GM12878 (cell line): ENCODE data around the gene MAN2A2. TPM values are rescaled to one million over a fixed set of nuclear protein-coding genes. Genes with fewer than 3 reads are reported as not detected.

ENCODE experiments used
- ATAC-seq: fragments of 200-7000 bp; cut with Tn5 transposase; 3 replicates; pipeline ENCODE4 v1.9.1; 2020; ENCODE audit warnings: mild to moderate bottlenecking, moderate library complexity
- BruUV-seq: library from RNA; stranded (reverse); fragments of 400-500 nt; replicated peaks from 2 replicates; lab custom pipeline; 2021; lab: Mats Ljungman, UMichigan
- CTCF ChIA-PET: fragments of 300-600 bp; sonication (Branson Sonifier 250); formaldehyde crosslinking; extraction: SDS; loops from one replicate; lab custom pipeline; 2021; ENCODE audit warnings: inconsistent platforms; lab: Yijun Ruan, JAX
- POLR2A ChIA-PET: fragments of 350-600 bp; formaldehyde crosslinking; extraction: SDS; loops from one replicate; lab custom pipeline; 2021; ENCODE audit warnings: inconsistent platforms; lab: Charles Lee
- RAD21 ChIA-PET: fragments of 300-600 bp; sonication (Branson Sonifier 250); formaldehyde crosslinking; loops from one replicate; lab custom pipeline; 2023; ENCODE audit warnings: antibody characterized with exemption; ENCODE audit not compliant: unreplicated experiment; lab: Charles Lee
- SMC1A ChIA-PET: fragments of 300-600 bp; sonication (Branson Sonifier 250); formaldehyde crosslinking; loops from one replicate; lab custom pipeline; 2023; ENCODE audit not compliant: unreplicated experiment, uncharacterized antibody; lab: Charles Lee
- DNase-seq: peaks from one replicate; pipeline ENCODE4 v3.0.0-alpha.2; 2011; ENCODE audit warnings: low read depth, low spot score
- FAIRE-seq: peaks from 3 replicates; lab custom pipeline; 2011; peaks lifted over from hg19 to GRCh38; lab: Jason Lieb, UNC
- H2AFZ ChIP-seq: 2 replicates; pipeline ENCODE4 v1.6.0; 2011; ENCODE audit warnings: low read depth, low read length, control low read depth; ENCODE audit not compliant: control insufficient read depth
- H3K27ac ChIP-seq: 2 replicates; pipeline ENCODE4 v1.5.1; 2011; ENCODE audit warnings: control low read depth; ENCODE audit not compliant: control insufficient read depth, insufficient read depth
- H3K27me3 ChIP-seq, 2 experiments: replicated peaks in 1 of 2; 2 replicates each; pipeline versions ENCODE4 v1.6.0 to v1.6.1; 2011; ENCODE audit warnings: low read length in 1 of 2; ENCODE audit not compliant: control insufficient read depth in 2 of 2, insufficient read depth in 2 of 2
- H3K36me3 ChIP-seq, 2 experiments: 2 replicates each; pipeline ENCODE4 v1.5.1; 2011; ENCODE audit warnings: low read length in 1 of 2; ENCODE audit not compliant: control insufficient read depth in 2 of 2, insufficient read depth in 2 of 2
- H3K4me1 ChIP-seq: 2 replicates; pipeline ENCODE4 v1.6.1; 2011; ENCODE audit warnings: mild to moderate bottlenecking, low read length, moderate library complexity, mixed read lengths; ENCODE audit not compliant: control insufficient read depth, insufficient read depth
- H3K4me2 ChIP-seq: 2 replicates; pipeline ENCODE4 v1.6.0; 2011; ENCODE audit warnings: control low read depth; ENCODE audit not compliant: control insufficient read depth, insufficient read depth
- H3K4me3 ChIP-seq: fragments of 200-600 bp; sonication (generic); 2 replicates; pipeline ENCODE4 v1.5.1; 2016
- H3K79me2 ChIP-seq: 2 replicates; pipeline ENCODE4 v1.6.0; 2011; ENCODE audit warnings: low read length; ENCODE audit not compliant: control insufficient read depth, insufficient read depth
- H3K9ac ChIP-seq: 2 replicates; pipeline ENCODE4 v1.8.0; 2011; ENCODE audit warnings: low read length, control low read depth, mixed read lengths; ENCODE audit not compliant: control insufficient read depth, insufficient read depth
- H3K9me3 ChIP-seq: replicated peaks from 3 replicates; pipeline ENCODE4 v1.5.1; 2011; ENCODE audit warnings: mild to moderate bottlenecking, low read length; ENCODE audit not compliant: control insufficient read depth, insufficient read depth
- H4K20me1 ChIP-seq: 2 replicates; pipeline ENCODE4 v1.6.0; 2011; ENCODE audit not compliant: control insufficient read depth, insufficient read depth
- ATF7 ChIP-seq: fragments of 450-650 bp; IDR thresholded peaks from 2 replicates; pipeline ENCODE4 v1.6.1; 2016; ENCODE audit warnings: low read depth, mild to moderate bottlenecking
- BHLHE40 ChIP-seq, 2 experiments: fragments of 450-650 bp in 1 of 2; IDR thresholded peaks; 2 replicates each; pipeline ENCODE4 v1.6.1; 2011 to 2017; ENCODE audit warnings: low read depth in 2 of 2, borderline replicate concordance in 1 of 2, improper control_type of control experiment in 1 of 2, low read length in 1 of 2, mild to moderate bottlenecking in 1 of 2
- CREB1 ChIP-seq: IDR thresholded peaks from 2 replicates; pipeline ENCODE4 v1.6.1; 2012; ENCODE audit warnings: low read depth, mild to moderate bottlenecking, inconsistent platforms
- EP300 ChIP-seq, 2 experiments: fragments of 150-350 bp in 1 of 2; IDR thresholded peaks; 2 replicates each; pipeline ENCODE4 v1.6.1; 2011 to 2012; ENCODE audit warnings: low read depth in 2 of 2, low read length in 2 of 2, borderline replicate concordance in 1 of 2, improper control_type of control experiment in 1 of 2, inconsistent platforms in 1 of 2; ENCODE audit not compliant: control insufficient read depth in 1 of 2
- KAT2A ChIP-seq: conservative IDR thresholded peaks from 2 replicates; pipeline ENCODE4 v1.6.1; 2011; ENCODE audit warnings: low read depth, low read length; ENCODE audit not compliant: control insufficient read depth
- MEF2B ChIP-seq: fragments of 450-650 bp; IDR thresholded peaks from 2 replicates; pipeline ENCODE4 v1.6.1; 2018; ENCODE audit warnings: mild to moderate bottlenecking, moderate library complexity; ENCODE audit not compliant: partially characterized antibody, poor library complexity, severe bottlenecking
- NFIC ChIP-seq: IDR thresholded peaks from 2 replicates; pipeline ENCODE4 v1.6.1; 2012; ENCODE audit warnings: low read depth, mild to moderate bottlenecking, inconsistent platforms, low read length, moderate library complexity
- POLR2AphosphoS5 ChIP-seq: IDR thresholded peaks from 2 replicates; pipeline ENCODE4 v1.6.1; 2011; ENCODE audit warnings: mild to moderate bottlenecking, low read length, inconsistent platforms
- RBBP5 ChIP-seq: fragments of 200-600 bp; sonication (generic); conservative IDR thresholded peaks from 2 replicates; pipeline ENCODE4 v1.6.1; 2016
- RUNX3 ChIP-seq: IDR thresholded peaks from 2 replicates; pipeline ENCODE4 v1.6.1; 2012; ENCODE audit warnings: low read length, inconsistent platforms
- SMARCA5 ChIP-seq: fragments of 450-650 bp; IDR thresholded peaks from 2 replicates; pipeline ENCODE4 v1.6.1; 2017; ENCODE audit warnings: mild to moderate bottlenecking
- ZZZ3 ChIP-seq: IDR thresholded peaks from 2 replicates; pipeline ENCODE4 v1.6.1; 2011; ENCODE audit warnings: low read depth; ENCODE audit not compliant: control insufficient read depth, insufficient read length
- in situ Hi-C: fragments of 300-500 bp; cut with MboI; formaldehyde crosslinking; loops from 9 replicates; pipeline ENCODE4 v1.14.3; 2018; ENCODE audit warnings: mixed read lengths
- intact Hi-C: fragments of 100-400 bp; cut with micrococcal nuclease; formaldehyde crosslinking; loops from one replicate; pipeline ENCODE4 v1.14.2; 2022; ENCODE audit not compliant: unreplicated experiment
- polyA plus RNA-seq, 11 experiments: library from polyadenylated mRNA; depleted of rRNA in 4 of 11; unstranded in 6 of 11; stranded (reverse) in 5 of 11; fragments of >200 nt; fragmentation: Nextera tagmentation in 4 of 11; fragmentation: Illumina TruSeq in 1 of 11; extraction: Ambion mirVana in 4 of 11; extraction: Trizol in 1 of 11; gene quantifications; 1 replicate in 1 of 11; 2 replicates in 10 of 11; pipeline versions ENCODE4 v1.2.1 to v1.2.3, GENCODE V29; 2011 to 2016; ENCODE audit warnings: inconsistent platforms in 2 of 11, missing spikeins in 2 of 11, low read depth in 1 of 11
- total RNA-seq, 4 experiments: library from RNA; depleted of rRNA in 3 of 4; stranded (reverse); fragments of >200 nt in 3 of 4; fragmentation: Illumina TruSeq in 1 of 4; extraction: Trizol in 1 of 4; gene quantifications; 2 replicates each; pipeline versions ENCODE4 v1.2.1 to v1.2.3, GENCODE V29; 2013 to 2021
- TF ChIP-seq, protein P1 (sequence below): fragments of 450-650 bp; IDR thresholded peaks from 2 replicates; pipeline ENCODE4 v1.6.1; 2016; ENCODE audit warnings: mild to moderate bottlenecking, moderate library complexity, borderline replicate concordance
- TF ChIP-seq, protein P2 (sequence below): fragments of 450-650 bp; IDR thresholded peaks from 2 replicates; pipeline ENCODE4 v1.6.1; 2017; ENCODE audit warnings: mild to moderate bottlenecking, moderate library complexity

Gene MAN2A2
- total and polyA plus RNA-seq, 10 of the 15 experiments (the other 5 are each of a cell fraction or from before 2014, with no cell fraction given), result 4.2 to 79.4 (median 23.2) TPM

GRCh38 chr15:90869140-90869541, 34.0 kb upstream of the MAN2A2 start:
- Histone ChIP-seq H3K9ac (peak overlapping the region; percentile 27; the same call in 1 of the 2 replicates), H3K4me3 (no peak overlapping the region)
- ATAC-seq, result no peak
- TF ChIP-seq RUNX3 (peak; percentile 38; the same call in 1 of the 2 replicates), EP300 (IDR thresholded peaks at IDR 0.05; ENCODE audit: borderline replicate concordance in 1 of 2, control insufficient read depth in 1 of 2, low read depth in 2 of 2, low read length in 2 of 2) (no peak), KAT2A (no peak), RBBP5 (no peak), BHLHE40 (IDR thresholded peaks at IDR 0.05; ENCODE audit: borderline replicate concordance in 1 of 2, low read depth in 2 of 2, low read length in 1 of 2) (peak; percentile 10 to 23; a peak in 1 of 4 replicates), ATF7 (no peak), MEF2B (no peak), NFIC (no peak), ZZZ3 (no peak), SMARCA5 (no peak), POLR2AphosphoS5 (no peak; the same call in 1 of the 2 replicates), CREB1 (0 out of 2 replicates have a peak, but pooled peaks have one; percentile 12)
- TF ChIP-seq, protein P1, sequence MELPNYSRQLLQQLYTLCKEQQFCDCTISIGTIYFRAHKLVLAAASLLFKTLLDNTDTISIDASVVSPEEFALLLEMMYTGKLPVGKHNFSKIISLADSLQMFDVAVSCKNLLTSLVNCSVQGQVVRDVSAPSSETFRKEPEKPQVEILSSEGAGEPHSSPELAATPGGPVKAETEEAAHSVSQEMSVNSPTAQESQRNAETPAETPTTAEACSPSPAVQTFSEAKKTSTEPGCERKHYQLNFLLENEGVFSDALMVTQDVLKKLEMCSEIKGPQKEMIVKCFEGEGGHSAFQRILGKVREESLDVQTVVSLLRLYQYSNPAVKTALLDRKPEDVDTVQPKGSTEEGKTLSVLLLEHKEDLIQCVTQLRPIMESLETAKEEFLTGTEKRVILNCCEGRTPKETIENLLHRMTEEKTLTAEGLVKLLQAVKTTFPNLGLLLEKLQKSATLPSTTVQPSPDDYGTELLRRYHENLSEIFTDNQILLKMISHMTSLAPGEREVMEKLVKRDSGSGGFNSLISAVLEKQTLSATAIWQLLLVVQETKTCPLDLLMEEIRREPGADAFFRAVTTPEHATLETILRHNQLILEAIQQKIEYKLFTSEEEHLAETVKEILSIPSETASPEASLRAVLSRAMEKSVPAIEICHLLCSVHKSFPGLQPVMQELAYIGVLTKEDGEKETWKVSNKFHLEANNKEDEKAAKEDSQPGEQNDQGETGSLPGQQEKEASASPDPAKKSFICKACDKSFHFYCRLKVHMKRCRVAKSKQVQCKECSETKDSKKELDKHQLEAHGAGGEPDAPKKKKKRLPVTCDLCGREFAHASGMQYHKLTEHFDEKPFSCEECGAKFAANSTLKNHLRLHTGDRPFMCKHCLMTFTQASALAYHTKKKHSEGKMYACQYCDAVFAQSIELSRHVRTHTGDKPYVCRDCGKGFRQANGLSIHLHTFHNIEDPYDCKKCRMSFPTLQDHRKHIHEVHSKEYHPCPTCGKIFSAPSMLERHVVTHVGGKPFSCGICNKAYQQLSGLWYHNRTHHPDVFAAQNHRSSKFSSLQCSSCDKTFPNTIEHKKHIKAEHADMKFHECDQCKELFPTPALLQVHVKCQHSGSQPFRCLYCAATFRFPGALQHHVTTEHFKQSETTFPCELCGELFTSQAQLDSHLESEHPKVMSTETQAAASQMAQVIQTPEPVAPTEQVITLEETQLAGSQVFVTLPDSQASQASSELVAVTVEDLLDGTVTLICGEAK, result no peak
- TF ChIP-seq, protein P2, sequence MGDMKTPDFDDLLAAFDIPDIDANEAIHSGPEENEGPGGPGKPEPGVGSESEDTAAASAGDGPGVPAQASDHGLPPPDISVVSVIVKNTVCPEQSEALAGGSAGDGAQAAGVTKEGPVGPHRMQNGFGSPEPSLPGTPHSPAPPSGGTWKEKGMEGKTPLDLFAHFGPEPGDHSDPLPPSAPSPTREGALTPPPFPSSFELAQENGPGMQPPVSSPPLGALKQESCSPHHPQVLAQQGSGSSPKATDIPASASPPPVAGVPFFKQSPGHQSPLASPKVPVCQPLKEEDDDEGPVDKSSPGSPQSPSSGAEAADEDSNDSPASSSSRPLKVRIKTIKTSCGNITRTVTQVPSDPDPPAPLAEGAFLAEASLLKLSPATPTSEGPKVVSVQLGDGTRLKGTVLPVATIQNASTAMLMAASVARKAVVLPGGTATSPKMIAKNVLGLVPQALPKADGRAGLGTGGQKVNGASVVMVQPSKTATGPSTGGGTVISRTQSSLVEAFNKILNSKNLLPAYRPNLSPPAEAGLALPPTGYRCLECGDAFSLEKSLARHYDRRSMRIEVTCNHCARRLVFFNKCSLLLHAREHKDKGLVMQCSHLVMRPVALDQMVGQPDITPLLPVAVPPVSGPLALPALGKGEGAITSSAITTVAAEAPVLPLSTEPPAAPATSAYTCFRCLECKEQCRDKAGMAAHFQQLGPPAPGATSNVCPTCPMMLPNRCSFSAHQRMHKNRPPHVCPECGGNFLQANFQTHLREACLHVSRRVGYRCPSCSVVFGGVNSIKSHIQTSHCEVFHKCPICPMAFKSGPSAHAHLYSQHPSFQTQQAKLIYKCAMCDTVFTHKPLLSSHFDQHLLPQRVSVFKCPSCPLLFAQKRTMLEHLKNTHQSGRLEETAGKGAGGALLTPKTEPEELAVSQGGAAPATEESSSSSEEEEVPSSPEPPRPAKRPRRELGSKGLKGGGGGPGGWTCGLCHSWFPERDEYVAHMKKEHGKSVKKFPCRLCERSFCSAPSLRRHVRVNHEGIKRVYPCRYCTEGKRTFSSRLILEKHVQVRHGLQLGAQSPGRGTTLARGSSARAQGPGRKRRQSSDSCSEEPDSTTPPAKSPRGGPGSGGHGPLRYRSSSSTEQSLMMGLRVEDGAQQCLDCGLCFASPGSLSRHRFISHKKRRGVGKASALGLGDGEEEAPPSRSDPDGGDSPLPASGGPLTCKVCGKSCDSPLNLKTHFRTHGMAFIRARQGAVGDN, result peak; percentile 48; the same call in 1 of the 2 replicates
- TF ChIP-seq, all 136 proteins: peak for 4
- Histone ChIP-seq H3K79me2 (peaks cover 29% of the 10 kb centered on the region), H3K36me3 (no peaks in the 10 kb centered on the region), H4K20me1 (peaks cover 4% of the 10 kb centered on the region; the same call in 1 of the 2 replicates), H3K4me2 (peak overlapping the region; percentile 86), H3K27me3 (no peaks in the 10 kb centered on the region), H3K9me3 (no peaks in the 10 kb centered on the region), H2AFZ (no peak overlapping the region), H3K4me1 (peaks cover 28% of the 10 kb centered on the region), H3K27ac (no peak overlapping the region)
- intact Hi-C loops (no loop called here), in situ Hi-C loops (no loop called here)
- RAD21 ChIA-PET, result interaction anchor here (0.6 kb wide), 1 partner anchor 14 kb away, joined by 3 read pairs; no protein-coding TSS in a partner anchor
- POLR2A ChIA-PET, result interaction anchor here (0.5 to 1.9 kb wide), 4 partner anchors 30 to 152 kb away, joined by 3 to 4 read pairs (median 3); partner anchors contain the start of genes BLM and MAN2A2
- CTCF ChIA-PET, result interaction anchor here (2.7 kb wide), 1 partner anchor 17 kb away, joined by 9 read pairs; no protein-coding TSS in a partner anchor
- FAIRE-seq, result peak; percentile 44
- no TSS peak for BruUV-seq
- SMC1A ChIA-PET, result interaction anchor here (1.4 kb wide), 1 partner anchor 14 kb away, joined by 3 read pairs; no protein-coding TSS in a partner anchor
- no peak for DNase-seq
